ENCODE results near the gene KAZN. TPM values are rescaled to one million over a fixed set of nuclear protein-coding genes. Genes with fewer than 3 reads are reported as not detected.

KAZN gene
- polyA plus RNA-seq, 4 donors: 34.1 to 43.2 (median 35.9) TPM

DNA sequence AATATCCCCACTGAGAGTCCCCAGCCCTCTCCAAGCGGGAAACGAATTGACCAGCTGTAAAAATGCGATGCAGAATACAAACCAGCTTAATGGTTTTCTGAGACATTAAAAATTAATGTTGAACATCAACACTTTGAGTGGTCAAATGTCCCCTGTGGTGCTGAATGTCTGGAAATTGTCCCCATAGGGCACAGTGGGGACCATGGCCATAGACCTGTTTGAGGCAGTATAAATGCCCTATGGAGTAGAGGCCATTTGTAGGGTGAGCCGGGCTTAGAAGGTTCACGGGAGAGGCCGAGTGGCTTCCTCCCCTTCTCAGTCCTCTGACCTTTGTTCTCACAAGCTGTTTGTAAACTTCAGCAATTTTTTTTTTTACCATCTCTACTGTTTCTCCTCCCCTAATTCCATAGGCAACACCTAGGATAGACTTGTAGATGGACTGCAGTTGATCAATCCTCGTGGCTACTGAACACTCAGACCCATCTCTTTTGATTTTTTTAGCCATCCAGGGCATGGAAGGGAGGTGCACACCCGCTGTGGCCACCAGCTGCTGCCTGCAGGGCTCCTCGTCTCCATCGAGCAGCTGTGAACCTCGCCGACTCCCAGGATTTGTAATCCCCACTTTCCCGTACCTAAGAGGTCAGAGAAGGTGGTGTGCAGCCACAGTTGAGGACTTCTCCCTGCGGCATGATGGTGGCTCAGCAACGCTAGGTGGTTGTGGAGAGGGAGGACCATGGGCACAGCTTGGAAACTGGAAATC, 41.0 kb downstream of the KAZN start:
- DNase-seq (ENCODE audit: low read depth in 4 of 4, low spot score in 3 of 4): no peak

GRCh38 chr1:14642712-14643111, 44.2 kb downstream of the KAZN start:
- DNase-seq (ENCODE audit: low read depth in 4 of 4, low spot score in 3 of 4): no peak

DNA sequence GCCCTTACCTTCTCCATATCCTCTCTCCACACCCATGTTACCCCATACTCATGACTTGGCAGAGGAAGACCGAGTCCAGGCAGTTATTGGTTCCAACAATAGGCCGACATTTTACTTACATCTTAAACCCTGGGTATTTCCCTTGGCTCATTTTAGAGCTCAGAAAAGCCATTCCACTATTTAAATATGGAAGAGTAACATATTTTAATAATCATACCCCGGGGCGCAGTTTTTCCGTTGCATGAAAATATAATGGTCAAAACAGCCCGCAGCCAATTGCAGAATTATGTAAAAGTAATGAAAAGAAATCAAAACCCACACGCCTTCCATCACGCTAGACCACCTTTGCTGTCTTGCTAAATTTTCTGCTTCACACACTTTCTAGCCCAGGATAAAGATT, 48.5 kb downstream of the KAZN start:
- no peak for DNase-seq (ENCODE audit: low read depth in 4 of 4, low spot score in 3 of 4)

DNA sequence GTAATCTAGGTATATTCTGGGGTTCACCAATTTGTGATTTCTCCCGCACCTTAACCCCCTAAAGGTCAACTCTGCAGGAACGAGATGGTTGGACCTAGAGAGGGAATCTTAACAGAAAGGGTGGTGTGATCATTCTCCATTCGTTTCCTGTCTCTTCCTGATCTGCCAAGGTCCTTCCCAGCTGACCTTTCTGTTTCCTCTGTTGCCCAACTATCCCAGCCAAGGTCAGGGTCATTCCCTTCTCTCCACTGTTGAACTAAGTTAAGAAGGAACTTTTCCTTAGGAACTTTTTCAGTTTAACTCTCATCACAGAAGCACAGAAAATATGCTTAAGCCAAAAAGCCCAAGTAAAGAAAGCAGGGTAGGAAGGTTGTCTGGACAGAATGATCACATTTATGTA, 49.3 kb downstream of the KAZN start:
- DNase-seq (ENCODE audit: low read depth in 4 of 4, low spot score in 3 of 4): no peak

DNA sequence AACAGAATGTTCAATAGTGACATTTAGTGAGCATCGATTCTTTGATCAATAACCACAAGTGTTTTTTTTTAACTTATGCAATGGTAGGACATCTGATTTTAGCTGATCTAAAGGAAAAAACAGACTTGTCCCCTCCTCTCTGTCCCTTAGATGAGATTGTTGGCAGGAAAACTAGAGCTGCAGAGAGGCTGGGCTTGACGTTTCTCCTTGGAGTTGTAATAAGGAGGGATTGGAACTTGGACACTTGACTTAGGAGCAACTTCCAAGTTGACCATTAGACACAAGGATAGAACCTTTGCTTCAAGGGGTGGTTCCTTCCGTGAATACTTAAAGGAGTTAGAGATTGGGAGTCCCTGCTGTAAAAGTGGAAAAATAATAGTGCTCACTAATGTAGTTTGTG, 49.9 kb downstream of the KAZN start:
- DNase-seq (ENCODE audit: low read depth in 4 of 4, low spot score in 3 of 4): no peak

- DNase-seq (ENCODE audit: low read depth in 4 of 4, low spot score in 3 of 4): no peak
These were observed 50.7 kb downstream of the KAZN start for GRCh38 chr1:14648896-14649855.

GRCh38 chr1:14649976-14650375, 51.5 kb downstream of the KAZN start:
- DNase-seq (ENCODE audit: low read depth in 4 of 4, low spot score in 3 of 4): no peak

DNA sequence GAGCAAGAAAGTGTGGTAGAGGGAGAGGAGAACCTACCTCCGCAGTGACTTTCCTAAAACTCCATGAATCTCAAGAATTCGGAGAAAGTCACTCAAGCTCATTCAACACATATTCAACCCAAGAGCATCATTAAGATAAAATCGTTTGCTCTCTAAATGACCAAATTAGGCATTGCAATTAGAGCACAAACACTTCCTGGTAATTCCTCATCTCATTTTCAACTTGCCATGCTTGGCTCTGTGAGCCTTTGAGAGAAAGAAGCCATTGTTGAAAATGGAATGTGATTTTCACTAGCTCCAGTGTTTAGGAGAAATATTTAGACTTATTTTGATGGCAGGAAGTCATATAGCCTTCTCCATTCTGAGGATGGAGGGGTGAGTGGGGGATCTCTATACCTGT, 52.5 kb downstream of the KAZN start:
- no peak for DNase-seq (ENCODE audit: low read depth in 4 of 4, low spot score in 3 of 4)

- DNase-seq (ENCODE audit: low read depth in 4 of 4, low spot score in 3 of 4): no peak
These were observed 54.4 kb downstream of the KAZN start for GRCh38 chr1:14652840-14653239.

DNA sequence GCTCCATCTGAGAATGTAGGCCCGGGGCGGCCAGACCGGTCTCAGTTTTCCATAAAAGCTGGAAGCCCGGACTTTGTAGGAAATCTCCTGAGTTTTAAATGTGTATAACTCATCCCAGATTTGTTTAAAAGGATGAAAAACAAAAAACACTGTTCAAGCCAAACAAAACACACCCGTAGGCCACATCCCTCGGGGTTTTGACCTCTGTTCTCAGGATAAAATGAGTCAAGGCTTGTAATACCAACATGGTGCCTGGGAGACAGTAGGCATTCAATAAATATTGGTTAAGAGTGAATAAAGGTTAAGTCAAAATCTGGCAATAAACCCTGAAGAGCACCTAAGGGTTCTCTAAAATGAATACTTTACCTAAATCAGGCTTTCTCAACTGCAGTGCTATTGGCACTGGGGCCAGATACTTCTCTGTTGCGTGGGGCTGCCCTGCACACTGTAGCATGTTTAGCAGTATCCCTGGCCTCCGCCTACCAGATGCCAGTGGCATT, 55.0 kb downstream of the KAZN start:
- DNase-seq (ENCODE audit: low read depth in 4 of 4, low spot score in 3 of 4): no peak

GRCh38 chr1:14654554-14654953, 56.1 kb downstream of the KAZN start:
- DNase-seq (ENCODE audit: low read depth in 4 of 4, low spot score in 3 of 4): no peak

GRCh38 chr1:14655385-14655784, 56.9 kb downstream of the KAZN start:
- no peak for DNase-seq (ENCODE audit: low read depth in 4 of 4, low spot score in 3 of 4)

DNA sequence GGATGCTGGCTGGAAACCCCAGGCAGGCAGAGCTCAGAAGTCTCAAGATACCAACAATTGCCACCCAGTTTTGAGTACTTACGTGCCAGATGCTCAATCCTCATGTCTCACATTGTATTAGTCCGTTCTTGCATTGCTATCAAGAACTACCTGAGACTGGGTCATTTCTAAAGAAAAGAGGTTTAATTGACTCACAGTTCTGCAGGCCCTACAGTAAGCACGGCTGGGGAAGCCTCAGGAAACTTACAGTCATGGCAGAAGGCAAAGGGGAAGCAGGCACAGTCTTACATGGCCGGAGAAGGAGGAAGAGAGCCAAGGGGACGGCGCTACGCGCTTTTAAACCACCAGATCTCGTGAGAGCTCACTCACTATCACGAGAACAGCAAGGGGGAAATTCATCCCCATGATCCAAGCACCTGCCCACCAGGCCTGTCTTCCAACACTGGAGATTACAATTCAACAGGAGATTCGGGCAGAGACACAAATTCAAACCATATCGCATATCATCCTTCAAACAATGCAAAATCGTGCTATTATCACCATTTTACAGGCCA, 58.0 kb downstream of the KAZN start:
- no peak for DNase-seq (ENCODE audit: low read depth in 4 of 4, low spot score in 3 of 4)

DNA sequence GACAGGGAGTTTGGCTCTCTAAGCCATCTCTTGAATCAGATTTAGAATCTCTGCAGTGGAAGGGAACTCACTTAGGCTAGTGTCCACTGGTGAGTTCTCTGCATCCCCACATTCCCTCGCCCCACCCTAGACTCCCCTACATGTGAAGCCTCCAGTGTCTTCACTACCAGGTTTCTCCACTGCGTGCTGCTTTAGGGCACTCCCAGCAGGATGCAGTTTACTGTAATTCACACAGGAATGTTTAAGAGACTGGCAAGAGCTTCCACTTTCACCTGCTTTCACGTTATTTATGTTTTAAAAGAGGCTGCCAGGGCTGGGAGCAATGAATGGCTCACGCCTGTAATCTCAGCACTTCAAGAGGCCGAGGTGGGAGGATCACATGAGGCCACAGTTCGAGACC, 60.2 kb downstream of the KAZN start:
- no peak for DNase-seq (ENCODE audit: low read depth in 4 of 4, low spot score in 3 of 4)

GRCh38 chr1:14659913-14660312, 61.4 kb downstream of the KAZN start:
- no peak for DNase-seq (ENCODE audit: low read depth in 4 of 4, low spot score in 3 of 4)

- DNase-seq (ENCODE audit: low read depth in 4 of 4, low spot score in 3 of 4): no peak
These were observed 62.3 kb downstream of the KAZN start for GRCh38 chr1:14660801-14661200.

DNA sequence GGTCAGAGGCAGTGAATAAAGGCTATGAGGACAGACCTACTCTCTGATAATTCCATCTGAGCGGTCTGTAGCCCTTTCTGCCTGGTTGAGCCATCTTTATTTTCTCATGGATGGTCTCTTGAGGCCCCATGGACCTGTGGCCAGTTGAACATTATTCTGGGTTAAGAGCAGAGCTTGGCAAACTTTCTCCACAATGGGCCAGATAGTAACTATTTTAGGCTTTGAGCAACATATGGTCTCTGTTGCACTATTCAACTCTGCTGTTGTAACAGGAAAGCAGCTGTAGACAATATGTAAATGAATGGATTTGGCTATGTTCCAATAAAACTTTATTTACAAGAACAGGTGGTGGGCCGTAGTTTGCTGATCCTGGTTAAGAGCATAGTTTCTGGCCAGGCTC, 62.7 kb downstream of the KAZN start:
- peak in 2 of 4 donors; percentile 16 to 20 for DNase-seq (ENCODE audit: low read depth in 4 of 4, low spot score in 3 of 4)

DNA sequence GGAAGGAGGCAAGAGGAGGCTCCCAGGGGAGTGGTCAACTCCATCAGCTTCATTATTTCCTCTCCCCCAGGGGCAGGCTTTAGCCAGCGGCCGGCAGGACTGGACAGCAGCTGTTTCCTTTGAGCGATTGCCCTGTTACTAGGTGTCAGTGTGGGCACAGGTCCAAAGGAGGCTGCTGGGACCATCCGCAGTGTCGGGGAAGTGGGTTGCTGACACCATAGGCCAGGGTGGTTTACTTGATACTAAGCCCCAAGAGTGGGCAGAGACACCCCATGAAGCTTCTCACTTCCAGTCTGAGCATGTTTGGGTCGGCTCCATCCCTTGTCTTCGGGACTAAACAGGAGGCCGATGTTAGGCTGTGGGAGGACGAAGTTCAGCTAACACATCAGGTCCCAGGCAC, 63.6 kb downstream of the KAZN start:
- no peak for DNase-seq (ENCODE audit: low read depth in 4 of 4, low spot score in 3 of 4)

GRCh38 chr1:14663773-14664172, 65.3 kb downstream of the KAZN start:
- no peak for DNase-seq (ENCODE audit: low read depth in 4 of 4, low spot score in 3 of 4)

GRCh38 chr1:14666373-14666772, 67.9 kb downstream of the KAZN start:
- no peak for DNase-seq (ENCODE audit: low read depth in 4 of 4, low spot score in 3 of 4)

- DNase-seq (ENCODE audit: low read depth in 4 of 4, low spot score in 3 of 4): no peak
These were observed 68.6 kb downstream of the KAZN start for GRCh38 chr1:14666962-14667650.

All from right renal pelvis (tissue), 4 donors.